Natural killer cell (primary cell): ENCODE results near the gene CAMSAP1. TPM values are rescaled to one million over a fixed set of nuclear protein-coding genes. Genes with fewer than 3 reads are reported as not detected.

Experiments
- ATAC-seq, 3 donors: fragments of 150-1000 bp in 2 of 3; fragments of 200-7000 bp in 1 of 3; cut with Tn5 transposase; 1 replicate in 1 of 3; 2 replicates in 2 of 3; pipeline ENCODE4 v1.10.0; 2021; ENCODE audit warnings: mild to moderate bottlenecking in 2 of 3, moderate library complexity in 2 of 3
- DNase-seq, 2 donors: peaks; one replicate each; pipeline versions ENCODE4 v3.0.0 to v3.0.0-alpha.2; 2013 to 2021; ENCODE audit warnings: mixed read lengths in 1 of 2
- H3K27ac ChIP-seq: one replicate; pipeline ENCODE4 v1.5.1; 2013; ENCODE audit warnings: mild to moderate bottlenecking, low read length
- H3K27me3 ChIP-seq: one replicate; pipeline ENCODE4 v1.6.1; 2013; ENCODE audit warnings: low read length; ENCODE audit not compliant: control insufficient read depth, insufficient read depth
- H3K36me3 ChIP-seq: one replicate; pipeline ENCODE4 v1.6.1; 2013; ENCODE audit warnings: low read length; ENCODE audit not compliant: control insufficient read depth, insufficient read depth
- H3K4me1 ChIP-seq: one replicate; pipeline ENCODE4 v1.6.1; 2013; ENCODE audit warnings: low read length; ENCODE audit not compliant: control insufficient read depth, insufficient read depth
- H3K4me3 ChIP-seq: one replicate; pipeline ENCODE4 v1.5.1; 2013; ENCODE audit warnings: low read length
- H3K9me3 ChIP-seq: one replicate; pipeline ENCODE4 v1.6.1; 2013; ENCODE audit warnings: low read length; ENCODE audit not compliant: control insufficient read depth, insufficient read depth
- H3K27ac Mint-ChIP-seq, 2 donors: one replicate each; pipeline ENCODE4 v1.8.0; 2022; ENCODE audit warnings: mild to moderate bottlenecking in 2 of 2, mixed read lengths in 2 of 2, moderate library complexity in 1 of 2
- H3K27me3 Mint-ChIP-seq, 2 donors: one replicate each; pipeline ENCODE4 v1.8.0; 2022; ENCODE audit warnings: low read depth in 2 of 2, mixed read lengths in 2 of 2
- H3K36me3 Mint-ChIP-seq: one replicate; pipeline ENCODE4 v1.8.0; 2022; ENCODE audit warnings: mixed read lengths
- H3K4me1 Mint-ChIP-seq, 2 donors: one replicate each; pipeline ENCODE4 v1.8.0; 2022; ENCODE audit warnings: mixed read lengths in 2 of 2
- H3K4me3 Mint-ChIP-seq: one replicate; pipeline ENCODE4 v1.8.0; 2022; ENCODE audit warnings: mild to moderate bottlenecking, moderate library complexity, mixed read lengths
- H3K9me3 Mint-ChIP-seq, 2 donors: one replicate each; pipeline ENCODE4 v1.8.0; 2022; ENCODE audit warnings: mixed read lengths in 2 of 2
- CTCF ChIP-seq: fragments of 200-600 bp; IDR thresholded peaks from one replicate; pipeline ENCODE4 v1.8.0; 2022; ENCODE audit warnings: antibody characterized with exemption
- WGBS: methylation state at CpG from one replicate; pipeline ENCODE4 v1.1.7; 2013; ENCODE audit warnings: missing lambda C conversion rate; ENCODE audit not compliant: insufficient coverage; 5-methylcytosine and 5-hydroxymethylcytosine counted together
- intact Hi-C: fragments of 100-400 bp; cut with micrococcal nuclease; formaldehyde crosslinking; loops from one replicate; pipeline ENCODE4 v1.14.2; 2022
- total RNA-seq, 4 donors: library from RNA; stranded (reverse); fragments of 120-200 nt in 1 of 4; gene quantifications; one replicate each; pipeline versions ENCODE4 v1.2.3 to v1.2.4, GENCODE V29; 2013 to 2022

CAMSAP1 gene
- total RNA-seq, 3 donors from 2014 or later (not counting 1 experiment from before 2014, with no cell fraction given): 25.9 to 33.5 (median 28.1) TPM

GRCh38 chr9:135822374-135822755 is 85.0 kb downstream of the CAMSAP1 start:
- intact Hi-C loops: no loop called here
- Histone ChIP-seq H3K4me3 (no peak overlapping the region), H3K4me1 (no peaks in the 10 kb centered on the region), H3K9me3 (no peaks in the 10 kb centered on the region), H3K27ac (no peak overlapping the region), H3K27me3 (no peaks in the 10 kb centered on the region), H3K36me3 (peaks cover 62% of the 10 kb centered on the region)
- peaks cover 23% of the 10 kb centered on the region for H3K36me3 Mint-ChIP-seq
- TF ChIP-seq CTCF: no peak
- WGBS: 96% methylated on average over 18 of the region's 18 CpGs
- no peak for DNase-seq
- no peak for ATAC-seq
- H3K9me3 Mint-ChIP-seq: no peaks in the 10 kb centered on the region
- no peaks in the 10 kb centered on the region for H3K27me3 Mint-ChIP-seq
- H3K4me1 Mint-ChIP-seq: peaks cover 9 to 10% of the 10 kb centered on the region in 2 donors
- H3K27ac Mint-ChIP-seq: no peak overlapping the region
- H3K4me3 Mint-ChIP-seq: no peak overlapping the region

- Mint-ChIP-seq H3K9me3 (no peaks in the 10 kb centered on the region), H3K4me1 (peaks cover 9 to 10% of the 10 kb centered on the region in 2 donors), H3K4me3 (no peak overlapping the region), H3K27ac (no peak overlapping the region), H3K27me3 (no peaks in the 10 kb centered on the region), H3K36me3 (peaks cover 23% of the 10 kb centered on the region)
- Histone ChIP-seq H3K4me3 (no peak overlapping the region), H3K27me3 (no peaks in the 10 kb centered on the region), H3K36me3 (peaks cover 62% of the 10 kb centered on the region), H3K9me3 (no peaks in the 10 kb centered on the region), H3K4me1 (no peaks in the 10 kb centered on the region), H3K27ac (no peak overlapping the region)
- TF ChIP-seq CTCF: no peak
- intact Hi-C loops: no loop called here
- ATAC-seq (no peak), DNase-seq (no peak)
- 98% methylated on average over 27 of the region's 27 CpGs for WGBS
Measured at GRCh38 chr9:135821733-135822373, 85.5 kb downstream of the CAMSAP1 start.

- TF ChIP-seq CTCF: no peak
- Histone ChIP-seq H3K27me3 (no peaks in the 10 kb centered on the region), H3K9me3 (no peaks in the 10 kb centered on the region), H3K4me3 (no peak overlapping the region), H3K36me3 (peaks cover 64% of the 10 kb centered on the region), H3K27ac (no peak overlapping the region), H3K4me1 (no peaks in the 10 kb centered on the region)
- H3K4me3 Mint-ChIP-seq: no peak overlapping the region
- peaks cover 23% of the 10 kb centered on the region for H3K36me3 Mint-ChIP-seq
- intact Hi-C loops: no loop called here
- H3K9me3 Mint-ChIP-seq: no peaks in the 10 kb centered on the region
- no peak for DNase-seq
- ATAC-seq: no peak
- H3K27me3 Mint-ChIP-seq: no peaks in the 10 kb centered on the region
- WGBS: 95% methylated on average over 20 of the region's 20 CpGs
- H3K27ac Mint-ChIP-seq: no peak overlapping the region
- H3K4me1 Mint-ChIP-seq: peaks cover 9 to 10% of the 10 kb centered on the region in 2 donors
Measured at GRCh38 chr9:135821116-135821515, 86.2 kb downstream of the CAMSAP1 start.

GRCh38 chr9:135820661-135821060 is 86.7 kb downstream of the CAMSAP1 start:
- H3K27ac Mint-ChIP-seq: no peak overlapping the region
- no peaks in the 10 kb centered on the region for H3K4me1 ChIP-seq
- intact Hi-C loops: no loop called here
- no peak overlapping the region for H3K4me3 ChIP-seq
- H3K27me3 Mint-ChIP-seq: no peaks in the 10 kb centered on the region
- no peak overlapping the region for H3K4me3 Mint-ChIP-seq
- no peaks in the 10 kb centered on the region for H3K27me3 ChIP-seq
- H3K27ac ChIP-seq: no peak overlapping the region
- peaks cover 7 to 10% of the 10 kb centered on the region in 2 donors for H3K4me1 Mint-ChIP-seq
- peaks cover 23% of the 10 kb centered on the region for H3K36me3 Mint-ChIP-seq
- H3K36me3 ChIP-seq: peaks cover 68% of the 10 kb centered on the region
- 99% methylated on average over 18 of the region's 18 CpGs for WGBS
- TF ChIP-seq CTCF: no peak
- DNase-seq (no peak), ATAC-seq (no peak)
- no peaks in the 10 kb centered on the region for H3K9me3 Mint-ChIP-seq
- H3K9me3 ChIP-seq: no peaks in the 10 kb centered on the region
